Liver (tissue), 9 donors: ENCODE results near the gene VASH2. TPM values are rescaled to one million over a fixed set of nuclear protein-coding genes. Genes with fewer than 3 reads are reported as not detected.

ENCODE experiments used
- DNase-seq: peaks from one replicate; pipeline ENCODE4 v3.0.0-alpha.2; 2017; ENCODE audit warnings: low spot score
- H3K27ac ChIP-seq, 2 donors: one replicate each; pipeline ENCODE4 v1.7.0; 2013; ENCODE audit warnings: inconsistent platforms in 2 of 2, low read length in 2 of 2, control low read depth in 1 of 2, low read depth in 1 of 2, mild to moderate bottlenecking in 1 of 2
- H3K27me3 ChIP-seq, 4 donors: one replicate each; pipeline versions ENCODE4 v1.6.1 to v1.7.0; 2013; ENCODE audit warnings: low read length in 3 of 4, inconsistent platforms in 1 of 4, mild to moderate bottlenecking in 1 of 4, moderate library complexity in 1 of 4; ENCODE audit not compliant: control insufficient read depth in 4 of 4, insufficient read depth in 4 of 4
- H3K36me3 ChIP-seq, 4 donors: one replicate each; pipeline versions ENCODE4 v1.6.1 to v1.7.0; 2013; ENCODE audit warnings: low read length in 3 of 4, mild to moderate bottlenecking in 3 of 4, low read depth in 1 of 4, moderate library complexity in 1 of 4; ENCODE audit not compliant: control insufficient read depth in 4 of 4, insufficient read depth in 3 of 4
- H3K4me1 ChIP-seq, 4 donors: one replicate each; pipeline versions ENCODE4 v1.6.1 to v1.7.0; 2013; ENCODE audit warnings: low read length in 3 of 4, mild to moderate bottlenecking in 3 of 4, moderate library complexity in 1 of 4; ENCODE audit not compliant: control insufficient read depth in 4 of 4, insufficient read depth in 4 of 4
- H3K4me3 ChIP-seq, 3 donors: one replicate each; pipeline versions ENCODE4 v1.6.1 to v1.7.0; 2013; ENCODE audit warnings: low read length in 3 of 3, control low read depth in 1 of 3, low read depth in 1 of 3, mild to moderate bottlenecking in 1 of 3
- H3K9ac ChIP-seq, 2 donors: one replicate each; pipeline ENCODE4 v1.7.0; 2013; ENCODE audit warnings: low read length in 2 of 2, mild to moderate bottlenecking in 2 of 2, moderate library complexity in 2 of 2, control low read depth in 1 of 2, low read depth in 1 of 2
- H3K9me3 ChIP-seq, 4 donors: one replicate each; pipeline versions ENCODE4 v1.6.1 to v1.7.0; 2013; ENCODE audit warnings: low read length in 3 of 4; ENCODE audit not compliant: control insufficient read depth in 4 of 4
- ATF3 ChIP-seq: IDR thresholded peaks from 2 replicates; pipeline ENCODE4 v1.6.1; 2016; ENCODE audit warnings: antibody characterized with exemption
- FOXA1 ChIP-seq: IDR thresholded peaks from 2 replicates; pipeline ENCODE4 v1.6.1; 2016; ENCODE audit warnings: antibody characterized with exemption
- FOXA2 ChIP-seq: IDR thresholded peaks from 2 replicates; pipeline ENCODE4 v1.6.1; 2016; ENCODE audit warnings: antibody characterized with exemption
- JUND ChIP-seq, 2 donors: IDR thresholded peaks; 2 replicates each; pipeline ENCODE4 v1.6.1; 2016; ENCODE audit warnings: antibody characterized with exemption in 2 of 2
- MAX ChIP-seq: IDR thresholded peaks from 2 replicates; pipeline ENCODE4 v1.6.1; 2016; ENCODE audit warnings: antibody characterized with exemption
- NR2F2 ChIP-seq: IDR thresholded peaks from 2 replicates; pipeline ENCODE4 v1.6.1; 2016; ENCODE audit warnings: antibody characterized with exemption
- RAD21 ChIP-seq, 2 donors: IDR thresholded peaks; 2 replicates each; pipeline ENCODE4 v1.6.1; 2016; ENCODE audit warnings: antibody characterized with exemption in 2 of 2, mild to moderate bottlenecking in 2 of 2
- RXRA ChIP-seq, 2 donors: IDR thresholded peaks; 2 replicates each; pipeline ENCODE4 v1.6.1; 2017 to 2018; ENCODE audit warnings: antibody characterized with exemption in 2 of 2, mild to moderate bottlenecking in 1 of 2
- YY1 ChIP-seq: IDR thresholded peaks from 2 replicates; pipeline ENCODE4 v1.6.1; 2016; ENCODE audit warnings: antibody characterized with exemption, mild to moderate bottlenecking
- WGBS: extraction: QIAGEN DNeasy Blood & Tissue Kit; methylation state at CpG from one replicate; pipeline ENCODE4 v1.1.7; 2013; 5-methylcytosine and 5-hydroxymethylcytosine counted together
- polyA plus RNA-seq, 2 donors: library from polyadenylated mRNA; stranded (reverse) in 1 of 2; unstranded in 1 of 2; fragments of 200-250 nt in 1 of 2; fragments of >200 nt in 1 of 2; fragmentation: Nextera tagmentation in 1 of 2; extraction: Ambion mirVana in 1 of 2; gene quantifications; one replicate each; pipeline versions ENCODE4 v1.2.1 to v1.2.3, GENCODE V29; 2013 to 2015
- total RNA-seq, 2 donors: library from RNA; depleted of rRNA; stranded (reverse); fragments of >200 nt; gene quantifications; one replicate each; pipeline ENCODE4 v1.2.3, GENCODE V29; 2014
- TF ChIP-seq, protein P1 (sequence below): IDR thresholded peaks from 2 replicates; pipeline ENCODE4 v1.6.1; 2016; ENCODE audit warnings: antibody characterized with exemption, mild to moderate bottlenecking
- donor health status: healthy.
- donor health status: healthy.
- donor health status: healthy.
- donor health status: healthy.
- donor health status: healthy.

Gene VASH2
- total and polyA plus RNA-seq, 4 donors = 0.01 to 0.70 (median 0.23) TPM

- TF ChIP-seq, protein P1, sequence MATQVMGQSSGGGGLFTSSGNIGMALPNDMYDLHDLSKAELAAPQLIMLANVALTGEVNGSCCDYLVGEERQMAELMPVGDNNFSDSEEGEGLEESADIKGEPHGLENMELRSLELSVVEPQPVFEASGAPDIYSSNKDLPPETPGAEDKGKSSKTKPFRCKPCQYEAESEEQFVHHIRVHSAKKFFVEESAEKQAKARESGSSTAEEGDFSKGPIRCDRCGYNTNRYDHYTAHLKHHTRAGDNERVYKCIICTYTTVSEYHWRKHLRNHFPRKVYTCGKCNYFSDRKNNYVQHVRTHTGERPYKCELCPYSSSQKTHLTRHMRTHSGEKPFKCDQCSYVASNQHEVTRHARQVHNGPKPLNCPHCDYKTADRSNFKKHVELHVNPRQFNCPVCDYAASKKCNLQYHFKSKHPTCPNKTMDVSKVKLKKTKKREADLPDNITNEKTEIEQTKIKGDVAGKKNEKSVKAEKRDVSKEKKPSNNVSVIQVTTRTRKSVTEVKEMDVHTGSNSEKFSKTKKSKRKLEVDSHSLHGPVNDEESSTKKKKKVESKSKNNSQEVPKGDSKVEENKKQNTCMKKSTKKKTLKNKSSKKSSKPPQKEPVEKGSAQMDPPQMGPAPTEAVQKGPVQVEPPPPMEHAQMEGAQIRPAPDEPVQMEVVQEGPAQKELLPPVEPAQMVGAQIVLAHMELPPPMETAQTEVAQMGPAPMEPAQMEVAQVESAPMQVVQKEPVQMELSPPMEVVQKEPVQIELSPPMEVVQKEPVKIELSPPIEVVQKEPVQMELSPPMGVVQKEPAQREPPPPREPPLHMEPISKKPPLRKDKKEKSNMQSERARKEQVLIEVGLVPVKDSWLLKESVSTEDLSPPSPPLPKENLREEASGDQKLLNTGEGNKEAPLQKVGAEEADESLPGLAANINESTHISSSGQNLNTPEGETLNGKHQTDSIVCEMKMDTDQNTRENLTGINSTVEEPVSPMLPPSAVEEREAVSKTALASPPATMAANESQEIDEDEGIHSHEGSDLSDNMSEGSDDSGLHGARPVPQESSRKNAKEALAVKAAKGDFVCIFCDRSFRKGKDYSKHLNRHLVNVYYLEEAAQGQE = peak; percentile 68
Observed at GRCh38 chr1:213015099-213016050, 65.0 kb downstream of the VASH2 start, which contains the start of gene ANGEL2 (continued).

DNA sequence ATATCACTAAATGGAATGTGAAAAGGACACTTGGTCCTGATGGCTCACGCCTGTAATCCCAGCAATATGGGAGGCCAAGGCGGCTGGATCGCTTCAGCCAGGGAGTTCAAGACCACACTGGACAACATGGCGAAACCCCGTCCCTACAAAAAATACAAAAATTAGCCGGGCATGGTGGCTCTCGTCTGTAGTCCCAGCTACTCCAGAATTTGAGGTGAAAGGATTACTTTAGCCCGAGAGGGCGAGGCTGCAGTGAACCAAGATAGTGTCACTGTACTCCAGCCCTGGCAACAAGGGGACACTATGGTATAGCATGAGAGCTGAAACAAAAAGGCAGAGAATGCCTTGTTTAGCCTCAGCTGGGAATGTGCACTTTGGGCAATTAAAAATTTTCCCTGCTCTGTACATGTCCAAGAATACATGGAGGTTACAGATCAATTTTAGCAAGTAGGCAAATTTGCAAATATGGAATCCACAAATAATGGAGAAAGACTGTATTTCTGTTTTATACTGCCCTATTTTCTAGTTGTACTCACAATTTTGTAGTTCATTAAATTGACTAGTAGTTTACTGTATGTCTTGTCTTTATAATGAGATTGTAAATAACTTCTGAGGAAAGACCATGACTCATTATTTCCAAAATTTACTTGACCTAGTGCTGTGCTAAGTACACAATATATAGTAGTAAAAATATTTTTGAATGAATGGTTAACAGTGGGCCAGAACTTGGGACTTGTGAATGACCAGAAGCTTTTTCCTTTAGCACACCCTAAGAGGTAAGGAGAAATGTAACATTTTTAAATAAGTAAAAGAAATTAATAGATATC lies 67.3 kb downstream of the VASH2 start:
- Histone ChIP-seq H3K9ac (no peak overlapping the region), H3K27me3 (no peaks in the 10 kb centered on the region), H3K4me3 (no peak overlapping the region), H3K27ac (no peak overlapping the region), H3K9me3 (no peaks in the 10 kb centered on the region), H3K36me3 (no peaks in the 10 kb centered on the region), H3K4me1 (peaks cover 0 to 9% (median 6%) of the 10 kb centered on the region in 4 donors)
- no peak for DNase-seq
- TF ChIP-seq, protein P1 = no peak
- TF ChIP-seq ATF3 (no peak), NR2F2 (no peak), JUND (IDR thresholded peaks at IDR 0.05) (no peak), FOXA2 (no peak), FOXA1 (no peak), MAX (no peak), RAD21 (IDR thresholded peaks at IDR 0.05) (no peak), RXRA (IDR thresholded peaks at IDR 0.05) (no peak)
- WGBS = 98% methylated on average over 9 of the region's 9 CpGs

DNA sequence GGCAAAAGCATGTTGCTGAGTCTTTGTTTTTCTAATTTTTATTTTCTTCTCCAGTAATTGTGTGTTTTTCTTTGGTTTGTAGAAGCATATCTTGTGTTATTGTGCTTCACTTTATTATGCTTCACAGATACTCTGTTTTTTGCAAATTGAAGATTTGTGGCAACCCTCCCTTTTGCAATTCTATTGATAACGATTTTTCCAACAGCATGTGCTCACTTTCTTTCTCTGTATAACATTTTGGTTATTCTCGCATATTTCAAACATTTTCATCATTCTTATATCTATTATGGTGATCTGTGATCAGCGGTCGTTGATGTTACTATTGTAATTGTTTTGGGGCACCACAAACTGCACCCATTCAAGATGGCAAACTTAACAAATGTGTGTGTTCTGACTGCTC lies 69.1 kb downstream of the VASH2 start:
- H3K27me3 ChIP-seq = no peaks in the 10 kb centered on the region
- H3K9ac ChIP-seq = no peak overlapping the region
- 88% methylated on average over 4 of the region's 4 CpGs for WGBS
- H3K4me3 ChIP-seq = no peak overlapping the region
- H3K9me3 ChIP-seq = no peaks in the 10 kb centered on the region
- TF ChIP-seq YY1 (no peak), MAX (no peak)
- no peak for DNase-seq
- no peaks in the 10 kb centered on the region for H3K36me3 ChIP-seq
- H3K27ac ChIP-seq = no peak overlapping the region
- H3K4me1 ChIP-seq = peaks cover 0 to 3% (median 2%) of the 10 kb centered on the region in 4 donors
